Sigmoid colon (tissue), 7 donors: ENCODE data around the gene TNFRSF14. TPM values are rescaled to one million over a fixed set of nuclear protein-coding genes. Genes with fewer than 3 reads are reported as not detected.

Experiments used
- DNase-seq: peaks from one replicate; pipeline ENCODE4 v3.0.0-alpha.2; 2019
- H3K27ac ChIP-seq, 4 donors: fragments of 200-600 bp; sonication (generic); one replicate each; pipeline ENCODE4 v1.5.1; 2016 to 2019; ENCODE audit warnings: mild to moderate bottlenecking in 1 of 4
- H3K27me3 ChIP-seq, 3 donors: fragments of 200-600 bp; sonication (generic); one replicate each; pipeline ENCODE4 v1.5.1; 2019; ENCODE audit warnings: mild to moderate bottlenecking in 1 of 3
- H3K36me3 ChIP-seq, 4 donors: fragments of 200-600 bp; sonication (generic); one replicate each; pipeline ENCODE4 v1.5.1; 2016 to 2019
- H3K4me1 ChIP-seq, 4 donors: fragments of 200-600 bp; sonication (generic); one replicate each; pipeline ENCODE4 v1.5.1; 2017 to 2019
- H3K4me3 ChIP-seq, 4 donors: fragments of 200-600 bp; sonication (generic); one replicate each; pipeline ENCODE4 v1.5.1; 2017 to 2019; ENCODE audit warnings: mild to moderate bottlenecking in 2 of 4, moderate library complexity in 1 of 4
- H3K9me3 ChIP-seq, 4 donors: fragments of 200-600 bp in 3 of 4; sonication (generic) in 3 of 4; one replicate each; pipeline versions ENCODE4 v1.5.1 to v1.6.1; 2013 to 2019
- CTCF ChIP-seq, 4 experiments: fragments of 450-650 bp in 3 of 4; fragments of 200-600 bp in 1 of 4; IDR thresholded peaks; one replicate each; pipeline ENCODE4 v1.5.1; 2016 to 2019; ENCODE audit warnings: antibody characterized with exemption in 4 of 4, mild to moderate bottlenecking in 3 of 4, moderate library complexity in 2 of 4
- EP300 ChIP-seq, 4 donors: sonication (generic); formaldehyde crosslinking; IDR thresholded peaks; one replicate each; pipeline ENCODE4 v1.6.1; 2017; ENCODE audit warnings: antibody characterized with exemption in 4 of 4
- POLR2A ChIP-seq, 2 donors: fragments of 450-650 bp; IDR thresholded peaks; one replicate each; pipeline ENCODE4 v1.6.1; 2016; ENCODE audit warnings: antibody characterized with exemption in 2 of 2, mild to moderate bottlenecking in 2 of 2, moderate library complexity in 2 of 2
- POLR2AphosphoS5 ChIP-seq, 4 donors: sonication (generic); formaldehyde crosslinking; IDR thresholded peaks; one replicate each; pipeline ENCODE4 v1.6.1; 2017; ENCODE audit warnings: antibody characterized with exemption in 4 of 4
- WGBS, 2 donors: extraction: QIAGEN DNeasy Blood & Tissue Kit; methylation state at CpG; one replicate each; pipeline ENCODE4 v1.1.7; 2013; 5-methylcytosine and 5-hydroxymethylcytosine counted together
- intact Hi-C: fragments of 100-400 bp; cut with DNase I; formaldehyde crosslinking; loops from one replicate; pipeline ENCODE4 v1.15.1; 2023
- polyA plus RNA-seq, 3 donors: library from polyadenylated mRNA; stranded (reverse); fragments of 200-250 nt; gene quantifications; one replicate each; pipeline ENCODE4 v1.2.3, GENCODE V29; 2013
- total RNA-seq, 4 donors: library from RNA; depleted of rRNA; stranded (reverse); fragments of >200 nt; gene quantifications; one replicate each; pipeline ENCODE4 v1.1.0, GENCODE V29; 2016
- donor health status: healthy with polysubstance abuse.
- donor health status: Bipolar disorder and iron deficiency.
- donor health status: healthy.

The TNFRSF14 gene
- total and polyA plus RNA-seq, 7 donors, result 37.5 to 185 (median 64.5) TPM

GRCh38 chr1:2541619-2542245, 14.4 kb upstream of the TNFRSF14 start:
- H3K4me3 ChIP-seq, result no peak overlapping the region
- DNase-seq, result no peak
- H3K9me3 ChIP-seq, result no peaks in the 10 kb centered on the region
- H3K27me3 ChIP-seq, result peaks cover 21 to 97% (median 66%) of the 10 kb centered on the region in 3 donors
- no peaks in the 10 kb centered on the region for H3K36me3 ChIP-seq
- intact Hi-C loops, result no loop called here
- TF ChIP-seq POLR2AphosphoS5 (IDR thresholded peaks at IDR 0.05) (no peak), CTCF (IDR thresholded peaks at IDR 0.05) (no peak), POLR2A (IDR thresholded peaks at IDR 0.05) (no peak), EP300 (IDR thresholded peaks at IDR 0.05) (no peak)
- WGBS, 2 donors, result 37 to 72% methylated on average over 25 of the region's 25 CpGs
- H3K27ac ChIP-seq, result no peak overlapping the region
- peaks cover 0 to 38% (median 26%) of the 10 kb centered on the region in 4 donors for H3K4me1 ChIP-seq

- no peak overlapping the region for H3K4me3 ChIP-seq
- no peak overlapping the region for H3K27ac ChIP-seq
- no peak for TF ChIP-seq CTCF (IDR thresholded peaks at IDR 0.05)
- no peak for TF ChIP-seq POLR2AphosphoS5 (IDR thresholded peaks at IDR 0.05)
- TF ChIP-seq POLR2A (IDR thresholded peaks at IDR 0.05), result no peak
- no peak for TF ChIP-seq EP300 (IDR thresholded peaks at IDR 0.05)
- H3K9me3 ChIP-seq, result no peaks in the 10 kb centered on the region
- intact Hi-C loops, result no loop called here
- H3K36me3 ChIP-seq, result no peaks in the 10 kb centered on the region
- WGBS, 2 donors, result 65 to 85% methylated on average over 11 of the region's 11 CpGs
- H3K4me1 ChIP-seq, result peaks cover 0 to 44% (median 33%) of the 10 kb centered on the region in 4 donors
- peaks cover 26 to 97% (median 72%) of the 10 kb centered on the region in 3 donors for H3K27me3 ChIP-seq
- no peak for DNase-seq
Measured at GRCh38 chr1:2542246-2542915, 13.8 kb upstream of the TNFRSF14 start.

GRCh38 chr1:2543543-2544092, 12.6 kb upstream of the TNFRSF14 start:
- TF ChIP-seq EP300 (IDR thresholded peaks at IDR 0.05) (no peak), CTCF (IDR thresholded peaks at IDR 0.05) (no peak), POLR2A (IDR thresholded peaks at IDR 0.05) (no peak), POLR2AphosphoS5 (IDR thresholded peaks at IDR 0.05) (no peak)
- Histone ChIP-seq H3K4me3 (no peak overlapping the region), H3K27me3 (peaks cover 26 to 91% (median 73%) of the 10 kb centered on the region in 3 donors), H3K4me1 (peaks cover 0 to 56% (median 43%) of the 10 kb centered on the region in 4 donors), H3K27ac (no peak overlapping the region), H3K9me3 (no peaks in the 10 kb centered on the region), H3K36me3 (no peaks in the 10 kb centered on the region)
- WGBS, 2 donors, result 28 to 47% methylated on average over 26 of the region's 26 CpGs
- no peak for DNase-seq
- intact Hi-C loops, result no loop called here

- 59 to 67% methylated on average over 26 of the region's 26 CpGs for WGBS, 2 donors
- no peaks in the 10 kb centered on the region for H3K9me3 ChIP-seq
- no peak for DNase-seq
- peaks cover 26 to 84% (median 69%) of the 10 kb centered on the region in 3 donors for H3K27me3 ChIP-seq
- H3K36me3 ChIP-seq, result no peaks in the 10 kb centered on the region
- no peak overlapping the region for H3K4me3 ChIP-seq
- TF ChIP-seq POLR2A (IDR thresholded peaks at IDR 0.05), result no peak
- TF ChIP-seq POLR2AphosphoS5 (IDR thresholded peaks at IDR 0.05), result no peak
- no peak for TF ChIP-seq CTCF (IDR thresholded peaks at IDR 0.05)
- TF ChIP-seq EP300 (IDR thresholded peaks at IDR 0.05), result no peak
- peak overlapping the region in 2 of 4 donors; percentile 2 to 13 for H3K27ac ChIP-seq
- H3K4me1 ChIP-seq, result peaks cover 0 to 63% (median 48%) of the 10 kb centered on the region in 4 donors
- intact Hi-C loops, result no loop called here
Measured at GRCh38 chr1:2544093-2544874, 11.9 kb upstream of the TNFRSF14 start.
